ENCODE measurements around the gene ZNF81.
"Not testable (repeated sequence)": the region's sequence is repeated elsewhere in the genome, so short reads cannot be mapped to it uniquely, and the experiment has no call there.

The ZNF81 gene

DNA sequence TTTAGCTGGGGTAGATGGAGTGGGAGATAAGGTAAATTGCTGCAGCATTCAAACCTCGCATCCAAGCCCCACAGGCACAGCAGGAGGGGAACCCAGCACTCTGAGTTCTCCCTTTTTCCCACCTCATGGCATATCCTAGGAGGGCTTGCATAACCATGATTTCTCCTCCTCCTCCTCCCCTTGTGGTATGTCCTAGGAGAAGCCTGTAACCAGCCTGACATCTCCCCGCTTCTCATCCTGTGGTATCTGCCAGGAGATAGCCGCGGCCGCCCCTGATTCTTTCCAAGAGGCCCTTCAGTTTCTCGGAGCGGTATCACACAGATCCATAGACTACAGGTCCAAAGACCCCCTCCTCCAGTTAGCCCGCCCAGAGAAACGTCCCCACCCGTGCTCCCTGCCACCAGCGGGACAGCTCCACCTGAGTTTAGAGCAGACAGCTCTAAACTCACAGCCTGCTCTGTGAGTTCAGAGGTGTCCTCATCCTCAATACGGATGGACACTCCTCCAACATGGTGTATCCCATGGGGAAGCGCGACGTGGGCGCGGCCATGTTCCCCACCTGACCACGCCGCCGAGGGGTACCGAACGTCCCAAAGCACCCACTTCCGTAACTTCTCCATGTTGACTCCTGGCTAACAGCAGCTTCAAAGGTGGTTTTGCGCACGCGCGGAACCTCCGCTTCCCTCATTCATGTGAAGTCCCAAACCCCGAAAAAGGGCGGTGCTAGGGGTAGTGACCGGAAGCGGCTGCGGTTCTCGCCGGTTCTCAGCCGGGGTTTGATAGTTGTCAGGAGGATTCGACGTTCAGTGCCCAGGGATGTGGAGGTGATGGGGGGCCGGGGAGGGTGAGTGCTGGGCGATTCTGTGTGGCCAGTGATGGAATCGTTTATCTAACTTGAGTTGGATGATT is at the start of gene ZNF81:
TSS of gene ZNF81 (plus strand) at position 739 of the 909 bp plus-strand sequence. CDS start 9,366 bp downstream, outside the sequence.
- DNase-seq (ENCODE audit: low spot score), result peak; percentile 89

DNA sequence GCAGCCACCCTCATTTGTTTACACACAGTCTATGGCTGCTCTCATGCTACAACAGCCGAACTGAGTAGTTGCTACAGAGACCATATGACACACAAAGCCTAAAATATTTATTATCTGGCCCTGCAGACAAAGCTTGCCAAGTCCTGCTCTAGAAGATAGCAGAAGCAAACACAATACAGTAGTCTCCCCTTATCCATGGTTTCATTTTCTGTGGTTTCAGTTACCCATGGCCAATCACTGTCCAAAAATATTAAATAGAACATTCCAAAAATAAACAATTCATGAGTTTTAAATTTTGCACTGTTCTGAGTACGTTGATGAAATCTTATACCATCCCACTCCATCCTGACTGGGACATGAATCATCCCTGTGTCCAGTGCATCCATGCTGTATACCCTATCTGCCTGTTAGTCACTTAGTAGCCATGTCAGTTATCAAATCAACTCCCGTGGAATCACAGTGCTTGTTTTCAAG is 40.2 kb upstream of the ZNF81 start:
- peak; percentile 16 for DNase-seq (ENCODE audit: low spot score)

DNA sequence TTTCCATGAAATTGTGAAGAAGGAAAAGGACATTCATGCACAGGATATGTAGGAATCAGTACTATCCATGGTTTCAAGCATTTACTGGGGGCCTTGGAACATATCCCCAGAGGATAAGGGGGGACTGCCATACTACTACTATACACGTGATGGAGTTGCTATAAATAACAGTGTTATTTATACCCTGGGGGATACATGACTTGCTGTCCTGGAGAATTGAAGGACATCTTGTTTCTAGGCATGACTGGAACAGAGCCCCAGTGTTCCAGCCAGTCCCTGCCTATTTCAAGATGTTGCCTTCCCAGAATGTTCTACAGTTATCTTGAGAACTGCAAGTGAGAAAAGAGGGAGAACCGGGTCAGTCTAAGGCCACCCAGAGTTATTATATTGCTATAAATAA is 39.6 kb upstream of the ZNF81 start:
- no peak for DNase-seq (ENCODE audit: low spot score)

DNA sequence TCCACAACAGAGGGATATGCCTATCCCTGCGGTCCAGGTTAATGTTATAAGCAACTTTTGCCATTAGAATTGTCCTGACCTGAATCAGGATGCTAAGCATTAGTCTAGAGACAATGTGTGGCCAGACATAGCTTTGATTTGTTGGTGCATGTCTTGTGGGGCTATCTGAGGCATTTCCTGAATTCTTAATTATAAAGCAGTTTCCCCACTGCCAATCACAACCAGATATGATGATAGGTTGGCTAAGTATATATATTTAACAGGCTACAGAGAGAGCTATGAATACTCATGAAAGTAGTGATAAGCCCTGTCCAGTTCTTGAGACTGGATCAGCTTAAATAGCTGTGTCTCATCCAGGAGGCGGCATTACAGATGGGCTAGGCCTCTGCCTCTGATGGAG is 37.8 kb upstream of the ZNF81 start:
- DNase-seq (ENCODE audit: low spot score), result no peak

DNA sequence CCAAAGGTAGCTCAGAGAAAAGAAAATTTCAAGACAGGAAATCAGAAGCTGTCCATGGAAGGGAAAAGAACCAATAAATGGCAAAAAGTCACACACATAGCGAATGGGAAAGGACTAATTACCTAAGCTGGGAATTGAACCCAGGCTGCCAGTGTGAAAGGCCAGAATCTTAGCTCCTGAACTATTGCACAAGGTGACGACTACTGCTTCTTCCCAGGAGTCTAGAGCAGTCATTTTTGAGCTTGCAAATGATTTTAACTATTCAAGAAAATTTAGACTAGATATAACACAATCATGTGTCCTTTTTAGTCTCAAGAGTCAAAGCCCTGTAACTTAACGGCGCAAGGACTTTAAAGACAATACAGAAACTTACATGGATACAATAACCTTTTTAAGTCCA is 34.1 kb upstream of the ZNF81 start:
- DNase-seq (ENCODE audit: low spot score), result no peak

DNA sequence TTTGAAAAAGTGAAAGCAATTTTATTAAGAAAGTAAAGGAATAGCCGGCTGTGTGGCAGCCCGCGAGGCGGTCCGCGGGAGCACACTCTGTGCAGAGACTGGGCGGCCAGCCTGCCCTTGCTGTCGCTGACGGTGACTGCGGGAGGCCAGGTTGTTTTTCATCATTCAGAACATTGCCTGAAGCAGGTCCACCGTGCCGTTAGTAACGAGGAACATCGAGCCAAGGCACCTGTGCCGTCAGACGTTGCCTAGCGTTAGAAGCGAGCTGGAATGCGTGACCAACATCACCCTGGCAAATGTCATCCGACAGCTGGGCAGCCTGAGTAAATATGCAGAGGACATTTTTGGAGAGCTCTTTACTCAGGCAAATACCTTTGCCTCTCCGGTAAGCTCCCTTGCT is 33.6 kb upstream of the ZNF81 start:
- not testable (repeated sequence) for DNase-seq (ENCODE audit: low spot score)

DNA sequence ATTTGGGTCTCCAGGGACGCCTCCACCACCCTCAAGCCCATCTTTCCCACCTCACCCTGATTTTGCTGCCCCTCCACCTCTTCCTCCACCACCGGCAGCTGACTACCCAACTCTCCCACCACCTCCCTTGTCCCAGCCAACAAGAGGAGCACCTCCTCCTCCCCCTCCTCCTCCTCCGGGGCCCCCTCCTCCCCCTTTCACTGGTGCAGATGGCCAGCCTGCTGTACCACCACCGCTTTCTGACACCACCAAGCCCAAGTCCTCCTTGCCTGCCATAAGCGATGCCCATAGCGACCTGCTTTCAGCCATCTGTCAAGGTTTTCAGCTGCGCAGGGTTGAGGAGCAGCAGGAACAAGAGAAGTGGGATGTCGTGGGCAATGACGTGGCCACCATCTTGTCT is 32.4 kb upstream of the ZNF81 start:
- DNase-seq (ENCODE audit: low spot score), result no peak

DNA sequence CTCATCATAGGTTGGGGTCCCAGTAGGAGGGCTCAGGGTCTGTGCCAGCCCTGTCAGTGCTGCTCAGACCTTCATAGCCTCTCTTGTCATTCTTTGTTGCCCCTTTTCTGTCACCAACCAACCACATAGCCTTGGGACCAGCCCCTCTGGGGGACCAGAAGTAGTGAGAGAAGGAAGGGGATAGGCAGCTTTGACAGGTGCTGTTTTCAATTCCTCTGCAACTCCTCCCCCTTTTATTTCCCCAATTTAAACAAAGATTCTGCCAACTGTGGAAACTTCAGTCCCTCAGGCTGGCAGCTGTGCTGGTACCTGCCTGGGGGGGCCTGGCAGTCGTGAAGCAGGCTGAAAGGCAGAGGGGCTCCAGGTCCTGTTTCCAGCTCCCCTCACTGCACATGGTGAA is 30.9 kb upstream of the ZNF81 start:
- DNase-seq (ENCODE audit: low spot score), result not testable (repeated sequence)

DNA sequence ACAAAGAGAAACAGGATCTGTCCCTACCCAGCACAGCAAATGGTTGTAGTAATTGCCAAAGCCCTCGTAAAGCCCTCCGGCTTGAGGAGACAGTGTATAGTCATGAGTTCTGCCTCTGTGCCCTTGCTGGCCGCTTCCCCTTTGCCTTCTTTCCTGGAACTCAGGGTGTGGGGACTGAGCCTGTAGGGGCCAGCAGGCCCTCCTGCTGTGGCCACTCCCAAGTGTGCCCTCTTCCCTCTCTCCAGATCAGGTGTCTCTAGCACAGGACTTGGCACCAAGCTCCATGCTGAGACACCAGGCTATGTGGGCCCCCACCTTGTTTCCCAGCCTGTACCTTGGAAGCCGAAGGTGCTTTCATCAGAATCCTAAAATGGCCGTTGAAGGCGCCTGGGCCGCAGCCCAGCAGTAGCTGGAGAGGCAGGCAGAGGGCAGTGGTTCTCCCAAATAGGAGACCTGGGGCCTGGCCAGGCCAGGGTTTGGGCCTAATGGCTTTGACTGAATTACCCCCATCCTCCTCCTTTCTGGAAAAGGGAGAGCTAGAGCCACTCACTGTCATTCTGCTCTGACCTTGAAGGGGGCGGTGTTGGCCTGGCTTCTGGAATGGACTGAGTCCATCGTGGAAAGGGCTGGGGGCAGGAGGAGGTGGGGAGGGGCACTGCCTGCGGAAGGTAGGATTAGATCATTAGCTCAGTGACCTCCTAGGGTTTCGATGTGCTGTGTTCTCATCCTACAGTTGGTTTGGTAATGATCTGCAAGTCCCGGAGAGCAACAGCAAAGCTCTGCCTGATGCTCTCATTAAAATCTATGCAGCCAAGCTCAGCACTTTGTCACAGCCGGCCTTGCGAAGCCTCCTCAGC is 30.1 kb upstream of the ZNF81 start:
- not testable (repeated sequence) for DNase-seq (ENCODE audit: low spot score)

DNA sequence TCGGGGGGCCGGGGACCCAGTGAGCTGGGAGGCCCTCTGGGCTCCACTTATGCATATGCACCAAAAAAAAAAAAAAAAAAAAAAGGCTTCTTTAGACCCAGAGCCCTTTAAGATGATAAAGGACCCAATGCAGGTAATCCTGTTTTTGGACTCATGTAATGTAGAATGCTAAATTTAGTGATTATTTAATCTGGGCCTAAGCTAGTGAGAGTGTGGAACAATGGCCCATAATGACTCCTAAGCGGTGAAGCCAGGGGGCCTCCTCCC is 29.5 kb upstream of the ZNF81 start:
- not testable (repeated sequence) for DNase-seq (ENCODE audit: low spot score)

DNA sequence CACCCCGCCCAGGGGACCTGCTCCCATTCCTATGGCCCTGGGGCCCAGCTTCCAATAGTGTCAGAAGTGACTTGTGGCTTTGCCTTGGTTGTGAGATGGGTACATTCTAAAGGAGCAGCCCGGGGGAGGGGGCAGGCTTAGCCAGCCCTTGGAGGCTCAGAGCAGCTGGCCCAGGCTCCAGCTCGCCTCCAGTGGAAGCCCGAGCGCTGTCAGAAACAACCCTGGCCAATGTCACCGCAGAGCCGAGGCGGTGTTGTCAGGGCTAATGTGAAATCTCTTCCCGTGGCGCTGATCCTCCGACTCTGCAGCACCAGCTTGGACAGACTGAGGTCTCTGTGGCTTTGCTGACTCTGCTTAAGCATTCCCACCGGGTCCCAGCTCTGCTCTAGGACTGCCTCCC is 29.2 kb upstream of the ZNF81 start:
- no peak for DNase-seq (ENCODE audit: low spot score)

DNA sequence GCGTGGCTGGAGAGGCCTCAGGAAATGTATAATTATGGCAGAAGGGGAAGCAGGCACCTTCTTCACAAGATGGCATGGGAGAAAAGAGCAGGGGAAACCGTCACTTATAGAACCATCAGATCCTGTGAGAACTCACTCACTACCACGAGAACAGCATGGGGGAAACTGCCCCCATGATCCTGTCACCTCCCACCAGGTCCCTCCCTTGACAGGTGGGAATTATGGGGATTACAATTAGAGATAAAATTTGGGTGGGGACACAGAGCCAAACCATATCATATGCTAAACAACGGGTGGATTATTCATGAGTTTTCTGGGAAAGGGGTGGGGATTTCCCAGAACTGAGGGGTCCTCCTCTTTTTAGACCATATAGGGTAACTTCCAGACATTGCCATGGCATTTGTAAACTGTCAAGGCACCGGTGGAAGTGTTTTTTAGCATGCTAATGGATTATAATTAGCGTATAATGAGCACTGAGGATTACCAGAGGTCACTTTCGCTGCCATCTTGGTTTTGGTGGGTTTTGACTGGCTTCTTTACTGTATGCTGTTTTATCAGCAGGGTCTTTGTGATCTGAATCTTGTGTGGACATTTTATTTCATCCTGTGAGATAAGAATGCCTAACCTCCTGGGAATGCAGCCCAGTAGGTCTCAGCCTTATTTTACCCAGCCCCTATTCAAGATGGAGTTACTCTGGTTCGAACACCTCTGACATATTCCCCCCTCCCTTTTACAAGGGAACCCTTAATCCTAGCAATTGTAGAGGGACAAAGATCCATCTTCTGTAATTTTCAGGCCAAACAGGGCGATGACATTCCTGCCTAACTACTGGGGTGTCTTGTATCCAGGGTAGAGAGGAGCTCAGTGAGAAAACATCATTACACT is 27.6 kb upstream of the ZNF81 start:
- DNase-seq (ENCODE audit: low spot score), result no peak

DNA sequence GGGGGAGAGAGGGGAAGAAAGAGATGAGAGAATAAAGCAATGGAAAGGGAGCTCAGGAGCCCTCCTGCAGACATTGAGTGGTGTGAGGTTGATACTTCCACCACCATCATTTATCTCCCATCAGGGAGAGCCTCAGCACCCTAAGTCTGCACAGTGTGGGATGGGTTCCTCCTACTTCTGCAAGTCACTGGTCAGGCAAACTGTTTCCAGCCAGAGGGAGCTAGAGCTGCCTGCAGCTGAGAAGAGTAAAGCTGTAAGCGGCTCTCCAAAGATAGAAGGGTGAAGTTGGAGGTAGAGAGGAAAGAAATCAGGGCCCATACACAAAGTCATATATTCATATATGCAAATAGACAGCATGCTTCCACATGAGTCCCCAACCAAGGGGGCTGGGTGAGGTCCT is 21.9 kb upstream of the ZNF81 start:
- DNase-seq (ENCODE audit: low spot score), result no peak

DNA sequence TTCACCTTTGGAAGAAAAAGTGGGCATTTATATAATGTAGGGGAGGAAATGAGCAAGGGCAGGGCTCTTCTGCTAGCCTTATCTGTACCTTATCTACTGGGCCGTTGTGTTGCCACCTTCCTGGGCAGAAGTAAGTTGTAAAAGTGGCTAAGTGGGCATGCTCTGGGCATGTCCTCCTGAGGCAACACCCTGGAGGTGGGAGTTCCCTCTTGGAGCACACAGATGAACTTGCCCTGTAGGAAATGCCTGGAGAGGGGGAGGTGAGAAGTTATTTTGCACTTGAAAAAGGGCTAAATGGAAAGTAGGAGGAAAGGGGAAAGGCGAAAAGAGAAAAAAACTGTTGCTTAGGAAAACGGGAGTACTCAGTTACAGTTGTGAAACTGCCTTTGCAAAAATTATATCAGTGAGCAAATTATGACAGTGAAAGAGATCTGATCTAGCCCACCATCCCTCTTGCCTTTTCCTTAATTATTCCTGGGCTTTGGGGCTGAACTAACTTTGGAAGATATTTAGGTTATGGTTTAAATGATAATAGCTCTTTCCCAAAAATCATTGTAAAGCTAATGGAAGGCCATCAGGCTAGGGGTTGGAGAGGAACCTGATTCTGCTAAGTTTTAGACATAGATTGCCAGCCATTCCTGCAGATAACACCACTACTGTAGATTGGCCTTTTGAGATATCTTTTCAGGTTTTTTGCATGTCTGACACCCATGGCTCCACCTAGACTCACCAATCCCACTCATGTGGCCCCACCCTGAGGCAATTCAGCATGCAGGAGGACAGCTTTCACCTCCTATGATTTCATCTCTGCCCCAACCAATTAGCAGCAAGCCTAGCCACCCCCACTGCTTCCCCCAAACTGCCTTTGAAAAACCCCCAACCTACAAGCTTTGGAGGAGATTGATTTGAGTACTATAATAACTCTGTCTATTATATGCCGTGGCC is 20.5 kb upstream of the ZNF81 start:
- no peak for DNase-seq (ENCODE audit: low spot score)

DNA sequence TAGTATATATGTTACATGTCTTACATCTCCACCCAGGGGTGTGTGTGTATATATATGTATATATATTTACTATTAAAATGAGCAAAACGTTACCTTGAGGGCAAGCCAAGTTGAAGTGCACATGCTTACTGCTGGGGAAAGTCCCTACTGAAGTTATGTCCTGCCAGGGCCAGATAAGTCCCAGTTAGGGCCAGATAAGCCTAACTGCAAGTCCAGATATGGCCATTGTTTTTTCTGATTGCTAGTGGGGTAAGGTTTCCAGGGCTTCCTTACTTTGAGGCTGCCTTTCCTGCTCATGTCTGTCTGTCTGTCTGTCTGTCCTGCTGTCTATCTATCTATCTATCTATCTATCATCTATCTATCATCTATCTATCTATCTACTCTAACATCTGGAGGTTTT is 19.3 kb upstream of the ZNF81 start:
- DNase-seq (ENCODE audit: low spot score), result no peak

DNA sequence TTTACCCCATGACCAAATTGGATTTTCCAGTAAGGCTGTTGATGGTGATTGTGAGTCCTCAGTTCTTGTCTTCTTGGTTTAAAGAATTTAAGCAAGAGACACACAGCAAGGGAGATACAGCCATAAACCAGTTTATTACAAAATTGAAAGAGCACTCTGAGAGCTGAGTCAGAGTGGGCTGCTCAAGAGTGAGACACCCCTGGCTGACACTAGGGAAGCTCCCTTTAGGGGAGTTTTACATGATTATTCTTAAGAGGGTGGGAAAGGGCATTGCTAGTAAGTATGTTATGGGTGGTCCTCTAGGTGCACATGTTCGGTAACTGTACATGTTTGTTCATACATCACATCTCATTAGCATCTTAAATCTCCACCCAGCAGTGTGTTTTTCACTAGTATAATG is 18.8 kb upstream of the ZNF81 start:
- no peak for DNase-seq (ENCODE audit: low spot score)

DNA sequence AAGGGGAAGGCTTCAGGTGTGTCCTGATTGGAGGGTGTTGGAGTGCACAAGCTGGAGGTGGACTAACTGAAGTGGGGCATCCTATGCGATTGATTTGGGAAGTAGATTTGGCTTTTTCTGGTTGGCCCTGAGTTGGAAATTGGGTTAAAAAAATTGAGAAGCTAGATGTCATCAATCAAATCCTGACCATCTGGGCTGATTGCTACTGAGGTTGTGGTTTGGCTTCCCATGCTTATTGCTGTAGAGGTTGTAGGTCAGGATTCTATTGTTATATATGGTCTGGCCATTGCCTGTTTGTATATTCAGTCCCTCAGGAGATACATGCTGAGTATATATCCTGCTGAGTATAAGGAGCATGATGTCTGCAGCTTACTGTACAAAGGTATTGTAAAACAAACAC is 7.7 kb upstream of the ZNF81 start:
- no peak for DNase-seq (ENCODE audit: low spot score)

DNA sequence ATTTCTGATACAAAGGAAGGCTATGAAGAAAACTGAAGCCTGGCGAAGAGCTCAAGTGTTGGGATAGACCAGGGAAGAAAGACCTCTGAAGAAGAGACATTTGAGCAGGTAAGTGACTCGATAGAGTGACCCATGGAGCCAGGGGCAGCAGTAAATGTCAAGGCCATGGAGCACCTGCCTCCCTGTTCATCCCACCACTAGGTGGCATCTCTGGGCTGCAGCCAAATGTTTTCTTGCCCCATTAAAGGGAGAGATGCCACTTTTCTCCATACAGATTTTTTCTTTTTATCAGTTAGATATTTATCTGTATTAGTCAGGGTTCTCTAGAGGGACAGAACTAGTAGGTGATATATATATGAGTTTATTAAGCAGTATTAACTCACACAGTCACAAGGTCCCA is 4.9 kb upstream of the ZNF81 start:
- peak; percentile 57 for DNase-seq (ENCODE audit: low spot score)

DNA sequence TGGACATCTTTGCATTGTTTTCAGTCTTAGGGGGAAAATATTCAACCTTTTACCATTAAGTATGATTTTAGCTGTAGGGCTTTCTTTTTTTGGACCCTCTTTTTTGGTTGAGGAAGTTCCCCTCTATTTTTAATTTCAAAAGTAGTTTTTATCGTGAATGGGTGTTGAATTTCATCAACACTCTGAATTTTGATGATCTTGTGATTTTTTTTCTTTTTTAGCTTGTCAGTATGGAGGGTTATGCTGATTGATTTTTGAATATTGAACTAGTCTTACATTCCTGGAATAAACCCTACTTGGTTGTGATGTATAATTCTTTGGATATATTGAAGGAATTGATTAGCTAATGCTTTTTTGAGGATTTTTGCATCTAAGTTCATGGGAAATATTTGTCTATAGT is 1.7 kb downstream of the ZNF81 start:
- no peak for DNase-seq (ENCODE audit: low spot score)

DNA sequence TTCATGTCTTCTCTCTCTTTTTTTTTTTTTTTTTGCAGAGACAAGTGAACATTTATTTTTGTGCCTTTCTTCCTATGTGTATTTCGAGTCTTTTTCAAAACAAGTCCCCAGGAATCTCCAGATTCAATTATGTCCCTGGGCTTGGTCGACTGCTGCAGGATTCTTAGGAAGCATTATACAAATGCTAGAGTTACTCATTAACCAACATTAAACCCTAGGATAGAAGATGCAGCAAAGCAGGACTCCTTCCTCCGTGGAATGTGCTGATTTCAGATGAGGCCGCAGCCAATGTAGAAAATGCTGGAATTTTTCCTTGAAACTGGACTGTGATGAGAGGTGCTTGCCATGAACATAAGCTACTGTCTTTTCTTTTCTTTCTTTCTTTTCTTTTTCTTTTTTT is 3.4 kb downstream of the ZNF81 start:
- DNase-seq (ENCODE audit: low spot score), result no peak

DNA sequence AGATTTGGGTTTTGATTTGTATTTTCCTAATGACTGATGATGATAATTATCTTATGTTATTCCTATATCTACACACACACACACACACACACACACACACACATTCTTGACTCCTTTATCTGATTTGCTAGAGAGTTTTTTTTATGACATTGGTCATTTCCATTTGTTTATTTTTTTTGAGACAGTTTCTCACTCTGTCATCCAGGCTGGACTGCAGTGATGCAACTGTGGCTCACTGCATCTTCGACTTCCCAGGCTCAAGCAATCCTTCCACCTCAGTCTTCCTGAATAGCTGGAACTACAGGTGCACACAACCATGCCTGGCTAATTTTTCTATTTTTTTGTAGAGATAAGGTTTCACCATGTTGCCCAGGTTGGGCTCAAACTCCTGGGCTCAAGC is 6.7 kb downstream of the ZNF81 start:
- DNase-seq (ENCODE audit: low spot score), result no peak
